NT2/D1 (cell line): Measurements from ENCODE around the gene CCT3.

Experiments
- SUZ12 ChIP-seq: IDR thresholded peaks from 2 replicates; pipeline ENCODE4 v1.6.1; 2011; ENCODE audit not compliant: insufficient read length, insufficient read depth; ENCODE audit errors: extremely low read depth
- YY1 ChIP-seq: IDR thresholded peaks from 2 replicates; pipeline ENCODE4 v1.6.1; 2011; ENCODE audit not compliant: insufficient read length, insufficient read depth
- ZNF274 ChIP-seq: IDR thresholded peaks from 2 replicates; pipeline ENCODE4 v1.6.1; 2011; ENCODE audit warnings: mild to moderate bottlenecking, low read depth, low read length

DNA sequence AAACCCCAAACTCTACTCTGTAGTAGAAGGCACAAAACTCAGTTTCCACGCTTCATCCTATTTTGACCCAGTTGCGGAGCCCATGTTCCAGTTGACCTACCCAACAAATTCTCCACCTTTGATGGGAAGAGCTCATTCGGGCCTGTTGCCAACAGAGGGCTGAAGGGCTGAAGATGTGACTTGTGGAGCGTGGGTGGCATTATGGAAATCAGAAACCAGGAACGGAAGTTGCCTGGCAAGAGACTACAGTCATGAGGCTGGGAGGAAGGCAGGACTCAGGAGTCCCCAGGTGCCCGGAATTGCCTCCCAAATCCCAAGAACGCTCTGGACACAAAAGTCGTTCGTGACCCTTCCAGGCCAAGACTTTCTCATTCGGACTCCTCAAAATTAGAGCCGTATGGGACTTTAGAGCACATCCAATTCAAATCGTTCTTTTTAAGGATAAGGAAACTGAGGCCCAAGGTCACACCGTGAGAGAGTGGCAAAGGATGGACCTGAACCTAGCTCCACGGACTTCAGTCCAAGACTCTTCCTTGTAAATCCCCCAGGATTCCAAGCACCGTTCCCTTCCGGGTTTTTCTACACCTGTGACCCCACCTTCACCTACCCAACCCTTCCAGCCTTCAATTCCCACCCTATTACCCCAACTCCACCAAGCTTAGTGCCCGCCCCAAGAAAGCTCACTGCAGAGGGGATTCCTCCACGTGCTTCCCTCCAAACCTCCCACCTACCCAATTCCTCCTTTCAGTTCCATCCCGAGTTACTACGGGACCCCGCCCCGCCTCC is 56.2 kb downstream of the CCT3 start:
- TF ChIP-seq ZNF274 (no peak), SUZ12 (no peak), YY1 (no peak)
